Stimulated activated CD4-positive, alpha-beta T cell treated with anti-CD3 and anti-CD28 coated beads, TNF-alpha, amount 100 ng/mL, for 24 hours (primary cell): ENCODE results near the gene KLF3.

Source experiments
- DNase-seq, 3 experiments: peaks; one replicate each; pipeline ENCODE4 v3.0.0-alpha.2; 2020; ENCODE audit warnings: low read depth in 3 of 3

Gene KLF3

DNA sequence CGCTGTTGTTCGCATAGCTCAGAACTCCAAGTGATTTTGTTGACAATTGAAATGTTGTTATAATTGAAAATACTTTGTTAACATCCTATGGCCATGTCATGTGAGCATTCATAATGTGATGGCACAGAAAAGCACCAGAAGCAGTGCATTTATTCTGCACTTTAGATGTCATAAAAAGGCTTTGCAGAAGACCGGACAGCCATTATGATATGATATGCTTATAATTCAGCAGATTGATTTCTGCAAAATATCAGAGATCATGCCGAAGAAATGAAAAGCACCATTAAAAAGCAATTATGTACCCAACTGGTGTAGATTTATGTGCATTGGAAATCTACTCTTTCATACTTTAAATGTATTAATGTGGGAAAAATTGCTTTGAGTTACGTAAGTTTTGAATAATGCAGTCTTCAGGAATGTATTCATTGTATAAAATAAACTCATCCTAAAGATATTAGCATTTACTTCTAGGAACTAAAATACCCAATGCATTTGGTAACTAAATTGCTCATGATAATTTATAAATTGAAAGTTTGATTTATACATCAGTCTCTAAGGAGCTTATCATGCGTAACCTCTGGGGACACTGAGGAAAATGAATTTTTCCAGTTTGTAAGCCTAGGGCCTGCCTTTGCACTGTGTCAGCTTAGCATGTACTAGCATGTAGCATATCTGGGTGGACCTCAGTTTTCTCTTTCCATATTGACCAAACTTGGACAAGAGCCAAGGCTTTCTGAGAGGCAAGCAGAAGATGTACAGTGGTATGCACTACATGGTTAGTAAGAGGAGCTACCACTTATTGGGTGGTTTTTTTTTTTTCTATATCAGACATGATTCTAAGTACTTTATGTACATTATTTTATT lies 75.2 kb downstream of the KLF3 start:
- DNase-seq, result no peak

- DNase-seq, result no peak
These were observed 76.3 kb downstream of the KLF3 start for GRCh38 chr4:38740303-38740702.

- no peak for DNase-seq
These were observed 79.9 kb downstream of the KLF3 start for GRCh38 chr4:38743866-38744265.

DNA sequence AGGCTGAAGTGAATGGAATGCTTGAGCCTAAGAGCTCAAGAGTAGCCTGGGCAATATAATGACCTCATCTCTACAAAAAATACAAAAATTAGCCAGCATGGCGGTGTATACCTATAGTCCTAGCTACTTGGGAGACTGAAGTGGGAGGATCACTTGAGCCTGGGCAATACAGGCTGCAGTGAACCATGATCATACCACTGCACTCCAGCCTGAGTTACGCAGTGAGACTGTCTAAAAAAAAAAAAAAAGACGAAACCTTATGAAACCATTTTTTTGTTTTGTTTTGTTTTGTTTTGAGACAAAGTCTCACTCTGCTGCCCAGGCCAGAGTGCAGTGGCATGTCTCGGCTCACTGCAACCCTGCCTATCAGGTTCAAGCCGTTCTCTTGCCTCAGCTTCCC lies 81.9 kb downstream of the KLF3 start:
- no peak for DNase-seq

DNA sequence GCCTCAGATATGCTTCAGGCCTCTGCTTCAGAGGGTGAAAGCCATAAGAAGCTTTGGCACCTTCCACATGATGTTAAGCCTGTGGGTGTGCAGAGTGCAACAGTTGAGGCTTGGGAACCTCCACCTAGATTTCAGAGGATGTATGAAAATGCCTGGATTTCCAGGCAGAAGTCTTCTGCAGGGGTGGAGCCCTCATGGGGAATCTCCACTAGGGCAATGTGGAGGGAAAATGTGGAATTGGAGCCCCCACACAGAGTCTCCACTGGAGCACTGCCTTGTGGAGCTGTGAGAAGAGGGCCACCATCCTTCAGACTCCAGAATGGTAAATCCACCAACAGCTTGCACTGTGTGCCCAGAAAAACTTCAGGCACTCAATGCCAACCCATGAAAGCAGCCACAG lies 83.6 kb downstream of the KLF3 start:
- no peak for DNase-seq

GRCh38 chr4:38749336-38749735 lies 85.3 kb downstream of the KLF3 start:
- no peak for DNase-seq
